Measurements from ENCODE around the gene CREB5. TPM values are rescaled to one million over a fixed set of nuclear protein-coding genes. Genes with fewer than 3 reads are reported as not detected.

CREB5 gene
- total RNA-seq, 1 experiment from 2014 or later: 1.3 TPM

GRCh38 chr7:28687537-28687936 is 275.2 kb downstream of the CREB5 start (continued):
- TF ChIP-seq, protein P1, sequence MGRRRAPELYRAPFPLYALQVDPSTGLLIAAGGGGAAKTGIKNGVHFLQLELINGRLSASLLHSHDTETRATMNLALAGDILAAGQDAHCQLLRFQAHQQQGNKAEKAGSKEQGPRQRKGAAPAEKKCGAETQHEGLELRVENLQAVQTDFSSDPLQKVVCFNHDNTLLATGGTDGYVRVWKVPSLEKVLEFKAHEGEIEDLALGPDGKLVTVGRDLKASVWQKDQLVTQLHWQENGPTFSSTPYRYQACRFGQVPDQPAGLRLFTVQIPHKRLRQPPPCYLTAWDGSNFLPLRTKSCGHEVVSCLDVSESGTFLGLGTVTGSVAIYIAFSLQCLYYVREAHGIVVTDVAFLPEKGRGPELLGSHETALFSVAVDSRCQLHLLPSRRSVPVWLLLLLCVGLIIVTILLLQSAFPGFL (CRISPR knock-in tag; IDR thresholded peaks at IDR 0.05; ENCODE audit: borderline replicate concordance): no peak
- no peak for TF ChIP-seq NR1H2 (CRISPR knock-in tag; IDR thresholded peaks at IDR 0.05)
- no peak for TF ChIP-seq ZNF396 (CRISPR knock-in tag; IDR thresholded peaks at IDR 0.05; ENCODE audit: borderline replicate concordance)

DNA sequence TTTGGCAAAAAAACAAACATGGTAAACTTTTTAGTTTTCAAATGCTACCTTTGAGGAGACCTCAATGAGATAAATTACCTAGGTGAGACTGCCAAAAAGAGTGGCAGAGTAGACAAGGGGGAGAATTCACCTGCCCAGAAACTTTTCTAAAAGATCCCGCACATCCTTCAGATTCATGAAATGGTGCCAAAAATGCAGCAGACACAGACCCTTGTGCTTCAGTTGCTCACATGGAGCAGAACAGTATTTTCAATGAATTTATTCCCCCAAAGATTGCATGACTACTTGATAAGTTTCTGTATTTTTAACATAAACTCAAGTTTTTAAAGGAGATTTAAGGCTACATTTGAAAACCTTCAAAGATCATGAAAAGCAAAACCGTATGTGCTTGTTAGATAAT is 275.9 kb downstream of the CREB5 start:
- Mint-ChIP-seq H3K4me1 (peaks cover 5% of the 10 kb centered on the region), H3K4me3 (no peak overlapping the region), H3K27me3 (ENCODE audit: low read depth) (peaks cover 6% of the 10 kb centered on the region), H3K36me3 (no peaks in the 10 kb centered on the region), H3K9me3 (no peaks in the 10 kb centered on the region), H3K27ac (no peak overlapping the region)
- TF ChIP-seq ZNF219 (CRISPR knock-in tag; IDR thresholded peaks at IDR 0.05; ENCODE audit: borderline replicate concordance) (no peak), ZNF671 (CRISPR knock-in tag; IDR thresholded peaks at IDR 0.05) (no peak), ZNF121 (CRISPR knock-in tag; IDR thresholded peaks at IDR 0.05) (no peak), USF2 (CRISPR knock-in tag; IDR thresholded peaks at IDR 0.05) (no peak), HMGXB4 (CRISPR knock-in tag; IDR thresholded peaks at IDR 0.05) (no peak), CDX4 (CRISPR knock-in tag; IDR thresholded peaks at IDR 0.05; ENCODE audit: borderline replicate concordance) (no peak), SOX15 (CRISPR knock-in tag; IDR thresholded peaks at IDR 0.05) (no peak), NFATC4 (CRISPR knock-in tag; IDR thresholded peaks at IDR 0.05) (no peak), PRRX2 (CRISPR knock-in tag; IDR thresholded peaks at IDR 0.05) (no peak), KAT7 (CRISPR knock-in tag; IDR thresholded peaks at IDR 0.05; ENCODE audit: borderline replicate concordance) (no peak), NFYB (CRISPR knock-in tag; conservative IDR thresholded peaks at IDR 0.05; ENCODE audit: low read depth) (no peak), IRF1 (CRISPR knock-in tag; IDR thresholded peaks at IDR 0.05) (no peak), HMGA2 (CRISPR knock-in tag; IDR thresholded peaks at IDR 0.05) (no peak), JUN (CRISPR knock-in tag; IDR thresholded peaks at IDR 0.05) (no peak), MYBL2 (CRISPR knock-in tag; IDR thresholded peaks at IDR 0.05) (no peak), TP53 (CRISPR knock-in tag; IDR thresholded peaks at IDR 0.05) (no peak), ZNF317 (CRISPR knock-in tag; IDR thresholded peaks at IDR 0.05; ENCODE audit: borderline replicate concordance, low read depth) (no peak), ATF6 (CRISPR knock-in tag; IDR thresholded peaks at IDR 0.05) (no peak)
- TF ChIP-seq, protein P2, sequence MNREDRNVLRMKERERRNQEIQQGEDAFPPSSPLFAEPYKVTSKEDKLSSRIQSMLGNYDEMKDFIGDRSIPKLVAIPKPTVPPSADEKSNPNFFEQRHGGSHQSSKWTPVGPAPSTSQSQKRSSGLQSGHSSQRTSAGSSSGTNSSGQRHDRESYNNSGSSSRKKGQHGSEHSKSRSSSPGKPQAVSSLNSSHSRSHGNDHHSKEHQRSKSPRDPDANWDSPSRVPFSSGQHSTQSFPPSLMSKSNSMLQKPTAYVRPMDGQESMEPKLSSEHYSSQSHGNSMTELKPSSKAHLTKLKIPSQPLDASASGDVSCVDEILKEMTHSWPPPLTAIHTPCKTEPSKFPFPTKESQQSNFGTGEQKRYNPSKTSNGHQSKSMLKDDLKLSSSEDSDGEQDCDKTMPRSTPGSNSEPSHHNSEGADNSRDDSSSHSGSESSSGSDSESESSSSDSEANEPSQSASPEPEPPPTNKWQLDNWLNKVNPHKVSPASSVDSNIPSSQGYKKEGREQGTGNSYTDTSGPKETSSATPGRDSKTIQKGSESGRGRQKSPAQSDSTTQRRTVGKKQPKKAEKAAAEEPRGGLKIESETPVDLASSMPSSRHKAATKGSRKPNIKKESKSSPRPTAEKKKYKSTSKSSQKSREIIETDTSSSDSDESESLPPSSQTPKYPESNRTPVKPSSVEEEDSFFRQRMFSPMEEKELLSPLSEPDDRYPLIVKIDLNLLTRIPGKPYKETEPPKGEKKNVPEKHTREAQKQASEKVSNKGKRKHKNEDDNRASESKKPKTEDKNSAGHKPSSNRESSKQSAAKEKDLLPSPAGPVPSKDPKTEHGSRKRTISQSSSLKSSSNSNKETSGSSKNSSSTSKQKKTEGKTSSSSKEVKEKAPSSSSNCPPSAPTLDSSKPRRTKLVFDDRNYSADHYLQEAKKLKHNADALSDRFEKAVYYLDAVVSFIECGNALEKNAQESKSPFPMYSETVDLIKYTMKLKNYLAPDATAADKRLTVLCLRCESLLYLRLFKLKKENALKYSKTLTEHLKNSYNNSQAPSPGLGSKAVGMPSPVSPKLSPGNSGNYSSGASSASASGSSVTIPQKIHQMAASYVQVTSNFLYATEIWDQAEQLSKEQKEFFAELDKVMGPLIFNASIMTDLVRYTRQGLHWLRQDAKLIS (CRISPR knock-in tag; IDR thresholded peaks at IDR 0.05; ENCODE audit: borderline replicate concordance): no peak
- no peak for DNase-seq (ENCODE audit: low spot score)
- ChIA-PET POLR2A (no interaction called here), CTCF (interaction anchor here (1.1 kb wide), 1 partner anchor 324 kb away, joined by 4 read pairs; no protein-coding TSS in a partner anchor)
- no peak for ATAC-seq
